Epithelial cell of esophagus (primary cell): ENCODE results near the gene CNPY2.
A peak's percentile ranks its signal among the peaks of the same experiment; 100 is the strongest.
"Not testable (repeated sequence)": the region's sequence is repeated elsewhere in the genome, so short reads cannot be mapped to it uniquely, and the experiment has no call there.

Source experiments
- DNase-seq: peaks from one replicate; pipeline ENCODE4 v3.0.0; 2010; ENCODE audit warnings: low read depth
- H3K4me3 ChIP-seq: 2 replicates; pipeline ENCODE4 v1.5.1; 2011; ENCODE audit warnings: mild to moderate bottlenecking, low read length, control low read depth
- TF ChIP-seq, protein P1 (sequence below): IDR thresholded peaks from 2 replicates; pipeline ENCODE4 v1.5.1; 2011; ENCODE audit warnings: low read depth, mild to moderate bottlenecking, low read length, control low read depth, inconsistent platforms; ENCODE audit not compliant: insufficient read depth; ENCODE audit errors: missing control alignments

The CNPY2 gene

DNA sequence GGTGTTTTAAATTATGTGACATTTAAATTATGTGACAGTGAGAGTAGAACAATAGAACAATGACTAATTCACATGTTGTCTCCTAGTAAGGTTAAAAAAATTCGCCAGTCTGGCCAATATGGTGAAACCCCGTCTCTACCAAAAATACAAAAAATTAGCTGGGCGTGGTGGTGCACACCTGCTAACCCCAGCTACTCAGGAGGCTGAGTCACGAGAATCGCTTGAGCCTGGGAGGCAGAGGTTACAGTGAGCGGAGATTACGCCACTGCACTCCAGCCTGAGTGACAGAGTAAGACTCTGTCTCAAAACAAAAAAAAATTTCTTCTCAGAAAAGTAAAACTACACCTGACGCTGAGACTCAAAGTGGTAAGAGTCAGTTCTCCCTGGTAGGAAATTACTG lies 18.4 kb downstream of the CNPY2 start:
- DNase-seq, result peak; percentile 22
- H3K4me3 ChIP-seq, result no peak overlapping the region
- TF ChIP-seq, protein P1, sequence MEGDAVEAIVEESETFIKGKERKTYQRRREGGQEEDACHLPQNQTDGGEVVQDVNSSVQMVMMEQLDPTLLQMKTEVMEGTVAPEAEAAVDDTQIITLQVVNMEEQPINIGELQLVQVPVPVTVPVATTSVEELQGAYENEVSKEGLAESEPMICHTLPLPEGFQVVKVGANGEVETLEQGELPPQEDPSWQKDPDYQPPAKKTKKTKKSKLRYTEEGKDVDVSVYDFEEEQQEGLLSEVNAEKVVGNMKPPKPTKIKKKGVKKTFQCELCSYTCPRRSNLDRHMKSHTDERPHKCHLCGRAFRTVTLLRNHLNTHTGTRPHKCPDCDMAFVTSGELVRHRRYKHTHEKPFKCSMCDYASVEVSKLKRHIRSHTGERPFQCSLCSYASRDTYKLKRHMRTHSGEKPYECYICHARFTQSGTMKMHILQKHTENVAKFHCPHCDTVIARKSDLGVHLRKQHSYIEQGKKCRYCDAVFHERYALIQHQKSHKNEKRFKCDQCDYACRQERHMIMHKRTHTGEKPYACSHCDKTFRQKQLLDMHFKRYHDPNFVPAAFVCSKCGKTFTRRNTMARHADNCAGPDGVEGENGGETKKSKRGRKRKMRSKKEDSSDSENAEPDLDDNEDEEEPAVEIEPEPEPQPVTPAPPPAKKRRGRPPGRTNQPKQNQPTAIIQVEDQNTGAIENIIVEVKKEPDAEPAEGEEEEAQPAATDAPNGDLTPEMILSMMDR, result no peak

DNA sequence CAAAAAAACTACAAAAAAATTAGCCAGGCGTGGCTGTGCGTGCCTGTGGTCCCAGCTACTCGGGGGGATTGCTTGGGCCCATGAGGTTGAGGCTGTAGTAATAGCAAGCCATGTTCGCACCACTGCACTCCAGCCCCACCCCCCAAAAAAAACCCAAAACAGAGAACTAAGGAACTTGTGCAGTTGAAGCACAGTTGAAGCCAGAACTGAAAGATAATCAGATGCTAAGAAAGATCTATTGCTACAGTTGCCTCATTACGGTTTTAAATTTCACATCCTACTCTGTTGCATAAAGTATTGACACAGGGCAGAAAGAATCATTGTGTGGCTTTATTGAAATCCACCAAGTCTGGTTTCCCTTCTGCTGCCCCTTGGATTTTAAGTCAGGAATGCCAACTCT lies 19.5 kb downstream of the CNPY2 start:
- H3K4me3 ChIP-seq, result no peak overlapping the region
- DNase-seq, result no peak
- TF ChIP-seq, protein P1, result no peak

DNA sequence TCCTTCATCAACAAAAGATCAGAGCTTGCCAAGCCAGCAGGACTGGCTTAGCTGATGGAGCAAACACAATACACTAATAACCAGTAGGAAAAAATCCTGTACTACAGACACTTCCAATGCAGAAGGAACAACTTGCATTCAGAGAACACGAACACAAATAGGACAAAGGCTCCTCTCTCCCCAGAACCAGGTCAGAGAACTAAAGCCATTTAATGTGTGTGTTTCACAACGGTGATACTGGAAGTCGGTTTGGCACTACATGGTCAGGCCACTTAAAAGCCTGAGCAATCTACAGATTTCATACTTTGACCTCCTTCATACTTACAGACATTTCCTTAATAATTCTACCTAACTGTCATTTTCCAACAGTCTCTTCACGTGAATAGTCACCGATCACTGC lies 22.0 kb downstream of the CNPY2 start:
- TF ChIP-seq, protein P1, result no peak
- no peak for DNase-seq
- no peak overlapping the region for H3K4me3 ChIP-seq

DNA sequence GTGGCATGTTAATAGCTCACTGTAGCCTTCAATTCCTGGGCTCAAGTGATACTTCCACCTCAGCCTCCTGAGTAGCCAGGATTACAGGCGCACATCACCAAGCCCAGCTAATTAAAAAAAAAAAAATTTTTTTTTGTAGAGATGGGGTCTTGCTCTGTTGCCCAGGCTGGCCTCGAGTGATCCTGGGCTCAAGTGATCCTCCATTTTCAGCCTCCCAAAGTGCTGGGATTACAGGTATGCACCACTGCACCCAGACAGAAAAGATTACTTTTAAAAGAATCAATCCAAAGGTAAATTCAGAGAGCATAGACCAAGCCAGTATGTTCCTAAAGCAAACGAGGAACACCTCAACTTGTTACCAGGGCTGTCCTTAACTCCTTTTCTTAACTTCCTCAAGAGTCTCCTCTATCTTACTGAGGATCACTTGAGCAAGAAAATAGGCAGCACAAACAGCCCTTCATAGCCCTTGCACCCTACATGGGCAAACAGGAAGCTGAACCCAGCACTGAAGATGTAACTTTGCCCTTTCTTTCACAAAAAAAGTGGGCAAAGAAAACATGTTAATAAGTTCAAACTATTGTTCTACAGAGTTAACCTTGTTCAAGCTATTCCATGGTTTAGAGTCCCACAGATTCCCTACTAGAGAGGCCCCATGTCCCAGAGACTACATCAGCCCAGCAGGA lies 26.9 kb downstream of the CNPY2 start:
- no peak overlapping the region for H3K4me3 ChIP-seq
- DNase-seq, result no peak
- TF ChIP-seq, protein P1, result no peak

DNA sequence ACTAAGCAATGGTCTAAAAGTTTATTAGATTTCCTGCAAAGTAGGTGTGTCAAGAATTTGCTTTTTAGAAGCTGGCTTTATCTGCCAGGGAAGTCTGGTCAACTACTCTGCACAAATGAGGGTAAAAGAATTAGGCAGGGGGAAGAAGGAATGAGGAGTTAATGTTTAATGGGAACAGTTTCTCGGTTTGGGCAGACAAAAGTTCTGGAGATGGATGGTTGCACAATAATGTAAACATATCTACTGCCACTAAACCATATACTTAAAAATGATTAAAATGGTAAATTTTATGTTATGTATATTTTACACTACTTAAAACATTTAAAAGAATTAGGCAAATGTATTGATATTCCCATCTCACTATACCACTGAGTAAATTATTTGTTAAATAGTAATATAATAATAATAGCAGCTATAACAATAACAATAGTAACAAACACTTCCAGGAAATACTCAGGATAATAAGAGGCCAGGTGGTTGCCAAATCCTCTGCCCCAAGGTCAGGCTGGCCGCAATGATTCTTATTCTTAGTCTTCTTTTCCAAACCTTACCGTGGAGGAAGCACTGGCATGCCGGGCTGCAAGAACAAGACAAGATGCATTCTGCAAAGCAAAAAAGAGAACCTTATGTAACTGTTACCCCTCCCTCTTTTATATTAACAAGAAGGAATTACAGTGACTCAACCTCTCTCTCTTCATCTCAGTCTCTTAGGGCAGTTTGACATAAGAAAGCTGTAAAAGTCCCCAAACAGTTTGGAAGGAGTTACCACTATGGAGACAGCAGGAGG lies 29.6 kb downstream of the CNPY2 start:
- no peak for DNase-seq
- no peak overlapping the region for H3K4me3 ChIP-seq
- TF ChIP-seq, protein P1, result no peak

DNA sequence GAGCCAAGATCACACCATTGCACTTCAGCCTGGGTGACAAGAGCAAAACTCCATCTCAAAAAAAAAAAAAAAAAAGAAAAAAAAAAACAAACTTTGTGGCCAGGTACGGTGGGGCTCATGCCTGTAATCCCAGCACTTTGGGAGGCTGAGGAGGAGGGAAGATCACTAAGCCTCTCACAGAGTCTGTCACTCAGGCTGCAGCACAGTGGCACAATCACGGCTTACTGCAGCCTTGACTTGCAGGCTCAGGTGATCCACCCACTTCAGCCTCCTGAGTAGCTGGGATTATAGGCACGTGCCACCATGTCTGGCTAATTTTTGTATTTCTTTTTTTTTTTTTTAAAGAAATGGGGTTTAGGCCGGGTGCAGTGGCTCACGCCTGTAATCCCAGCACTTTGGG lies 31.5 kb downstream of the CNPY2 start:
- not testable (repeated sequence) for H3K4me3 ChIP-seq, DNase-seq

DNA sequence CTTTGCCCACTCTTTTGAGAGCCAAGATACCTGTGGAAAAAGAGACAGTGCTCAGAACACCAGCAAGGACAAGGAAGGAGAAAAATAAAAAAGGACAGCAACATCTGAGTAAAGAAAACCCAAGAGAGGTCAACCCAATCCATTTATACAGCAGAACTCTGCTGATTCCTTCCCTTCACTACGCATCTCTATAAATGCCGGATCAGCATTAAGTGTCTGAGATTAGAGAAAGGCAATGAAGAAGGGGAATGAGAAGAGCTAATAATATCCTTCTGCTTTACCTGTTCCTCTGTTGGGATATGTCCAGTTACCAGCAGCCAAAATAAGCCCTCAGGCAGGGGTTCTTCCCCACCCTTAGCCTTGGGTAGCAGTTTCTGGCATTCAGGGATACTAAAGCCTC lies 33.2 kb downstream of the CNPY2 start:
- DNase-seq, result no peak
- H3K4me3 ChIP-seq, result no peak overlapping the region
- TF ChIP-seq, protein P1, result no peak
